Neuronal stem cell (in vitro differentiated cells): ENCODE data around the gene KCNH2.
A peak's percentile ranks its signal among the peaks of the same experiment; 100 is the strongest.

Experiments used
- DNase-seq: peaks from one replicate; pipeline ENCODE4 v3.0.0-alpha.2; 2013; ENCODE audit warnings: low spot score
- H2AFZ ChIP-seq: one replicate; pipeline ENCODE4 v1.6.1; 2013; ENCODE audit warnings: mild to moderate bottlenecking, low read length, inconsistent platforms
- H2AK5ac ChIP-seq: 2 replicates; pipeline ENCODE4 v1.6.1; 2013; ENCODE audit warnings: low read depth, mild to moderate bottlenecking, inconsistent platforms, low read length, moderate library complexity, mixed read lengths
- H2BK120ac ChIP-seq: 2 replicates; pipeline ENCODE4 v1.6.1; 2013; ENCODE audit warnings: low read depth, mild to moderate bottlenecking, inconsistent platforms, low read length, moderate library complexity, mixed read lengths
- H2BK12ac ChIP-seq: one replicate; pipeline ENCODE4 v1.6.1; 2013; ENCODE audit warnings: low read length, inconsistent platforms
- H2BK15ac ChIP-seq: 2 replicates; pipeline ENCODE4 v1.6.1; 2013; ENCODE audit warnings: mild to moderate bottlenecking, low read length, inconsistent platforms, mixed read lengths
- H2BK5ac ChIP-seq: one replicate; pipeline ENCODE4 v1.6.1; 2013; ENCODE audit warnings: inconsistent platforms, mild to moderate bottlenecking, low read length, moderate library complexity
- H3K14ac ChIP-seq: one replicate; pipeline ENCODE4 v1.6.1; 2013; ENCODE audit warnings: low read length, inconsistent platforms
- H3K18ac ChIP-seq: 2 replicates; pipeline ENCODE4 v1.6.1; 2013; ENCODE audit warnings: low read length, inconsistent platforms
- H3K23ac ChIP-seq: 2 replicates; pipeline ENCODE4 v1.6.1; 2013; ENCODE audit warnings: low read depth, mild to moderate bottlenecking, mixed read lengths, low read length, inconsistent platforms; ENCODE audit not compliant: poor library complexity
- H3K27ac ChIP-seq: replicated peaks from 3 replicates; pipeline ENCODE4 v1.5.1; 2013; ENCODE audit warnings: low read length, inconsistent platforms
- H3K27me3 ChIP-seq, 3 experiments: 2 replicates each; pipeline ENCODE4 v1.6.1; 2013; ENCODE audit warnings: low read length in 3 of 3, mild to moderate bottlenecking in 2 of 3, inconsistent platforms in 1 of 3, low read depth in 1 of 3, mixed read lengths in 1 of 3, moderate library complexity in 1 of 3; ENCODE audit not compliant: control insufficient read depth in 3 of 3, insufficient read depth in 3 of 3
- H3K36me3 ChIP-seq, 2 donors: replicated peaks in 1 of 2; 2 replicates each; pipeline ENCODE4 v1.6.1; 2013; ENCODE audit warnings: low read length in 2 of 2; ENCODE audit not compliant: control insufficient read depth in 2 of 2, insufficient read depth in 2 of 2
- H3K4ac ChIP-seq: 2 replicates; pipeline ENCODE4 v1.6.1; 2013; ENCODE audit warnings: inconsistent platforms, mild to moderate bottlenecking, low read length, moderate library complexity
- H3K4me1 ChIP-seq, 2 donors: 1 replicate in 1 of 2; 2 replicates in 1 of 2; pipeline ENCODE4 v1.6.1; 2013; ENCODE audit warnings: low read length in 2 of 2, low read depth in 1 of 2; ENCODE audit not compliant: control insufficient read depth in 2 of 2, insufficient read depth in 1 of 2
- H3K4me2 ChIP-seq: one replicate; pipeline ENCODE4 v1.6.1; 2013; ENCODE audit warnings: mild to moderate bottlenecking, low read length, inconsistent platforms; ENCODE audit not compliant: insufficient read depth, poor library complexity, severe bottlenecking
- H3K4me3 ChIP-seq, 2 donors: 2 replicates each; pipeline ENCODE4 v1.5.1; 2013; ENCODE audit warnings: low read length in 2 of 2, mild to moderate bottlenecking in 2 of 2, inconsistent platforms in 1 of 2, moderate library complexity in 1 of 2
- H3K79me1 ChIP-seq: one replicate; pipeline ENCODE4 v1.6.1; 2013; ENCODE audit warnings: low read depth, mild to moderate bottlenecking, inconsistent platforms, low read length, moderate library complexity
- H3K9ac ChIP-seq: one replicate; pipeline ENCODE4 v1.6.1; 2013; ENCODE audit warnings: mild to moderate bottlenecking, low read depth, low read length, inconsistent platforms; ENCODE audit not compliant: poor library complexity
- H3K9me3 ChIP-seq, 2 donors: replicated peaks in 1 of 2; 2 replicates each; pipeline versions ENCODE3 to v1.6.1; 2013; ENCODE audit warnings: low read length in 2 of 2, mild to moderate bottlenecking in 2 of 2, inconsistent platforms in 1 of 2, low read depth in 1 of 2, mixed read lengths in 1 of 2, moderate library complexity in 1 of 2; ENCODE audit not compliant: control insufficient read depth in 2 of 2, insufficient read depth in 1 of 2
- H4K8ac ChIP-seq: one replicate; pipeline ENCODE4 v1.6.1; 2013; ENCODE audit warnings: low read depth, mild to moderate bottlenecking, inconsistent platforms, low read length, moderate library complexity
- H4K91ac ChIP-seq: one replicate; pipeline ENCODE4 v1.6.1; 2013; ENCODE audit warnings: low read length, low read depth, mild to moderate bottlenecking, inconsistent platforms; ENCODE audit not compliant: poor library complexity
- WGBS, 2 donors: extraction: QIAGEN DNeasy Blood & Tissue Kit; methylation state at CpG; one replicate each; pipeline ENCODE4 v1.1.7; 2013; ENCODE audit warnings: missing lambda C conversion rate in 2 of 2, mixed read lengths in 1 of 2; ENCODE audit not compliant: insufficient read length in 2 of 2, insufficient replicate concordance in 1 of 2; ENCODE audit errors: extremely low coverage in 2 of 2; 5-methylcytosine and 5-hydroxymethylcytosine counted together

The KCNH2 gene

GRCh38 chr7:151013733-151014497 lies 35.8 kb upstream of the KCNH2 start:
- Histone ChIP-seq H3K18ac (peak overlapping the region; percentile 93), H4K8ac (peak overlapping the region; percentile 57), H3K36me3 (peaks cover 0 to 5% of the 10 kb centered on the region in 2 donors), H2AFZ (no peak overlapping the region), H3K9me3 (no peaks in the 10 kb centered on the region), H2AK5ac (peak overlapping the region; percentile 93), H2BK5ac (peak overlapping the region; percentile 77), H3K14ac (peak overlapping the region; percentile 75), H3K4me1 (peaks cover 26 to 41% of the 10 kb centered on the region in 2 donors), H3K4me2 (peak overlapping the region; percentile 70), H3K27me3 (peaks cover 0 to 13% (median 0%) of the 10 kb centered on the region in 3 experiments), H3K23ac (peak overlapping the region; percentile 49), H4K91ac (no peak overlapping the region), H2BK15ac (peak overlapping the region; percentile 95), H3K27ac (no peak overlapping the region), H3K9ac (peak overlapping the region; percentile 70), H3K79me1 (peaks cover 2% of the 10 kb centered on the region), H3K4ac (no peak overlapping the region), H2BK120ac (no peak overlapping the region), H3K4me3 (peak overlapping the region in 1 of 2 donors; percentile 77), H2BK12ac (peak overlapping the region; percentile 50)
- no CpG with 5 or more reads among the region's 55 CpGs for WGBS, 2 donors
- DNase-seq = peak; percentile 88

GRCh38 chr7:151013356-151013732 lies 35.2 kb upstream of the KCNH2 start:
- H3K27ac ChIP-seq = peak overlapping the region; percentile 47
- H4K91ac ChIP-seq = peak overlapping the region; percentile 64
- peak overlapping the region; percentile 95 for H3K18ac ChIP-seq
- H2BK120ac ChIP-seq = peak overlapping the region; percentile 67
- peak overlapping the region; percentile 12 for H3K9ac ChIP-seq
- no peak overlapping the region for H2BK12ac ChIP-seq
- peaks cover 0 to 8% (median 0%) of the 10 kb centered on the region in 3 experiments for H3K27me3 ChIP-seq
- no CpG with 5 or more reads among the region's 26 CpGs for WGBS, 2 donors
- H3K14ac ChIP-seq = no peak overlapping the region
- H3K9me3 ChIP-seq = no peaks in the 10 kb centered on the region
- H3K4me3 ChIP-seq = peak overlapping the region in 1 of 2 donors; percentile 33
- H2BK15ac ChIP-seq = peak overlapping the region; percentile 95
- H3K4me2 ChIP-seq = peak overlapping the region; percentile 52
- H2AK5ac ChIP-seq = peak overlapping the region; percentile 93
- H3K36me3 ChIP-seq = peaks cover 0 to 5% of the 10 kb centered on the region in 2 donors
- H2BK5ac ChIP-seq = peak overlapping the region; percentile 77
- H4K8ac ChIP-seq = no peak overlapping the region
- no peak overlapping the region for H3K4ac ChIP-seq
- H3K23ac ChIP-seq = peak overlapping the region; percentile 82
- DNase-seq = no peak
- H3K79me1 ChIP-seq = peaks cover 2% of the 10 kb centered on the region
- peaks cover 25 to 40% of the 10 kb centered on the region in 2 donors for H3K4me1 ChIP-seq
- H2AFZ ChIP-seq = peak overlapping the region; percentile 21

- H3K36me3 ChIP-seq = peaks cover 0 to 5% of the 10 kb centered on the region in 2 donors
- WGBS, 2 donors = no CpG with 5 or more reads among the region's 23 CpGs
- no peaks in the 10 kb centered on the region for H3K9me3 ChIP-seq
- peak overlapping the region; percentile 12 for H3K9ac ChIP-seq
- peak overlapping the region; percentile 67 for H2BK120ac ChIP-seq
- H2AFZ ChIP-seq = peak overlapping the region; percentile 21
- H3K27ac ChIP-seq = peak overlapping the region; percentile 47
- H3K4me2 ChIP-seq = peak overlapping the region; percentile 52
- peaks cover 2% of the 10 kb centered on the region for H3K79me1 ChIP-seq
- no peak overlapping the region for H2BK12ac ChIP-seq
- H2BK15ac ChIP-seq = peak overlapping the region; percentile 95
- peaks cover 0 to 5% (median 0%) of the 10 kb centered on the region in 3 experiments for H3K27me3 ChIP-seq
- H3K18ac ChIP-seq = peak overlapping the region; percentile 95
- H3K4me1 ChIP-seq = peaks cover 22 to 42% of the 10 kb centered on the region in 2 donors
- H3K14ac ChIP-seq = no peak overlapping the region
- no peak overlapping the region for H4K8ac ChIP-seq
- peak overlapping the region; percentile 93 for H2AK5ac ChIP-seq
- peak overlapping the region in 1 of 2 donors; percentile 33 for H3K4me3 ChIP-seq
- DNase-seq = no peak
- peak overlapping the region; percentile 82 for H3K23ac ChIP-seq
- H4K91ac ChIP-seq = peak overlapping the region; percentile 64
- no peak overlapping the region for H3K4ac ChIP-seq
- H2BK5ac ChIP-seq = peak overlapping the region; percentile 77
Observed at GRCh38 chr7:151012911-151013347, 34.8 kb upstream of the KCNH2 start.

- no peak overlapping the region for H3K14ac ChIP-seq
- H4K8ac ChIP-seq = no peak overlapping the region
- no peak overlapping the region for H3K27ac ChIP-seq
- H4K91ac ChIP-seq = peak overlapping the region; percentile 69
- peaks cover 2% of the 10 kb centered on the region for H3K79me1 ChIP-seq
- peak overlapping the region; percentile 62 for H3K18ac ChIP-seq
- no peak overlapping the region for H2BK5ac ChIP-seq
- H3K4ac ChIP-seq = no peak overlapping the region
- DNase-seq = no peak
- H2AK5ac ChIP-seq = peak overlapping the region; percentile 5
- no peak overlapping the region for H2AFZ ChIP-seq
- H3K9ac ChIP-seq = no peak overlapping the region
- H2BK120ac ChIP-seq = no peak overlapping the region
- H2BK15ac ChIP-seq = peak overlapping the region; percentile 83
- no peaks in the 10 kb centered on the region for H3K9me3 ChIP-seq
- no CpG with 5 or more reads among the region's 6 CpGs for WGBS, 2 donors
- H3K36me3 ChIP-seq = peaks cover 0 to 5% of the 10 kb centered on the region in 2 donors
- no peak overlapping the region for H3K4me3 ChIP-seq
- no peak overlapping the region for H3K23ac ChIP-seq
- no peak overlapping the region for H3K4me2 ChIP-seq
- H2BK12ac ChIP-seq = peak overlapping the region; percentile 19
- no peaks in the 10 kb centered on the region for H3K27me3 ChIP-seq
- H3K4me1 ChIP-seq = peaks cover 19 to 36% of the 10 kb centered on the region in 2 donors
Observed at GRCh38 chr7:151012031-151012692, 34.0 kb upstream of the KCNH2 start.
